ENCODE measurements around the gene RCN1.

Gene RCN1

DNA sequence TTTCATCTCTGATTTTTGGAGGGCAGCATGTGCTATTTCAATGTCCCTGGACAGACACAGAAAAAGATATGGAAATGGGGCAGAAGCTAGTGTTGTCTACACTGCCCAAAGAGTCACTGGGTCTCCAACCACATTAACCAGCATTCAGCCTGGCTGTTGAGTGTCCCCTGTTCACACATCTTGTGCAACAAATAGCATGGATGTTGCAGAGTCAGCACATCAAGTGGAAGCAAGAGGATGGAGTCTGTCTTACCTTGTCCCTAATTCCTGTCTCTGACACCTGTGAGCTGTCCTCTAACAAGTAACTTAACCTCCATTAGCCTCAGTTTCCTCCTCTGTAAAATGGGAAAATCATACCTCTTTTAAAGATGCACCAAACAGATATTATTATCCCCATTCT lies 60.2 kb downstream of the RCN1 start:
- POLR2A ChIA-PET = no interaction called here
- CTCF ChIA-PET = interaction anchor here (1.1 to 3.1 kb wide), 4 partner anchors 10 to 99 kb away, joined by 3 to 10 read pairs (median 6); no protein-coding TSS in a partner anchor
- TF ChIP-seq, protein P1, sequence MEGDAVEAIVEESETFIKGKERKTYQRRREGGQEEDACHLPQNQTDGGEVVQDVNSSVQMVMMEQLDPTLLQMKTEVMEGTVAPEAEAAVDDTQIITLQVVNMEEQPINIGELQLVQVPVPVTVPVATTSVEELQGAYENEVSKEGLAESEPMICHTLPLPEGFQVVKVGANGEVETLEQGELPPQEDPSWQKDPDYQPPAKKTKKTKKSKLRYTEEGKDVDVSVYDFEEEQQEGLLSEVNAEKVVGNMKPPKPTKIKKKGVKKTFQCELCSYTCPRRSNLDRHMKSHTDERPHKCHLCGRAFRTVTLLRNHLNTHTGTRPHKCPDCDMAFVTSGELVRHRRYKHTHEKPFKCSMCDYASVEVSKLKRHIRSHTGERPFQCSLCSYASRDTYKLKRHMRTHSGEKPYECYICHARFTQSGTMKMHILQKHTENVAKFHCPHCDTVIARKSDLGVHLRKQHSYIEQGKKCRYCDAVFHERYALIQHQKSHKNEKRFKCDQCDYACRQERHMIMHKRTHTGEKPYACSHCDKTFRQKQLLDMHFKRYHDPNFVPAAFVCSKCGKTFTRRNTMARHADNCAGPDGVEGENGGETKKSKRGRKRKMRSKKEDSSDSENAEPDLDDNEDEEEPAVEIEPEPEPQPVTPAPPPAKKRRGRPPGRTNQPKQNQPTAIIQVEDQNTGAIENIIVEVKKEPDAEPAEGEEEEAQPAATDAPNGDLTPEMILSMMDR (IDR thresholded peaks at IDR 0.05; ENCODE audit: control extremely low read depth, extremely low read depth, low read depth, missing control alignments) = no peak
- DNase-seq (ENCODE audit: extremely low spot score) = no peak

DNA sequence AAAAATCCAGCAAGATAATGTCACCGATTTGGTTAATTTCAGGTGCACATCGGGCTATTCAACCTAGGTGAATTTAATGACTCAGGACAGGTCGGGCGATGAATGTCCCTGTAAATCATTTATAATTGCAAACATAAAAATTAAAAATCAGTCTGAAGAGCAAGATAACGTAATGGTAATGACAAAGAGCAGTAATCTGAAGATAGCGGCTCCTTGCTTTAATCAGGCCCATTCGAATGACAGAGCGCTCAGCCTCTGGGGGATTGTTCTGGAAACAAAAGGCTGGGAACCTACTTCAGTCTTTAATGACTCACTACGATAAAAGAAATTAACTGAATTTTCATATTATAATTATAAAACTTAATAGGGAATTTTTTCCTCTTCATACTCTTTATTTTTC lies 61.3 kb downstream of the RCN1 start:
- TF ChIP-seq, protein P1 (IDR thresholded peaks at IDR 0.05; ENCODE audit: control extremely low read depth, extremely low read depth, low read depth, missing control alignments) = no peak
- ChIA-PET CTCF (interaction anchor here (2.3 to 3.1 kb wide), 2 partner anchors 24 kb away, joined by 10 to 13 read pairs; no protein-coding TSS in a partner anchor), POLR2A (no interaction called here)
- DNase-seq (ENCODE audit: extremely low spot score) = no peak

DNA sequence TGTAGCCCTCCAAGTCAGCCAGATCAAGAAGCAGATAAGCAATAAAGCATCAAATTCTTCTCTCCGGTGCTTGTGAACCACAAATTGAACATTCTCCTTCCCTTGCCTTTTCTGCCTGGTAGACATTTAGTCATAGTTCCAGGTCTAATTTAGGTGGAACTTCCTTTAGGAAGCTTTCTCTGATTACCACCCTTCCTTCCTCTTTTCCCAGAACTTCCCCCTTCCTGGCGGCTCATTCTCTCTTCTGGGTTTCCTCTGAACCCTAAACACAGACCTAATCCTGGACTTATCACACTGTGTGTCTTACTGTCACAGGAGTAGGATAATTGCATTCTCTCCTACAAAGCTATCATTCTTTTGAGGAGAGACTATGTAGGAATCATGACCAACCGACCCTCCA lies 61.9 kb downstream of the RCN1 start:
- CTCF ChIA-PET = interaction anchor here (1.5 to 4.3 kb wide), 5 partner anchors 10 to 160 kb away, joined by 3 to 21 read pairs (median 7); no protein-coding TSS in a partner anchor
- POLR2A ChIA-PET = no interaction called here
- TF ChIP-seq, protein P1 (IDR thresholded peaks at IDR 0.05; ENCODE audit: control extremely low read depth, extremely low read depth, low read depth, missing control alignments) = no peak
- no peak for DNase-seq (ENCODE audit: extremely low spot score)

DNA sequence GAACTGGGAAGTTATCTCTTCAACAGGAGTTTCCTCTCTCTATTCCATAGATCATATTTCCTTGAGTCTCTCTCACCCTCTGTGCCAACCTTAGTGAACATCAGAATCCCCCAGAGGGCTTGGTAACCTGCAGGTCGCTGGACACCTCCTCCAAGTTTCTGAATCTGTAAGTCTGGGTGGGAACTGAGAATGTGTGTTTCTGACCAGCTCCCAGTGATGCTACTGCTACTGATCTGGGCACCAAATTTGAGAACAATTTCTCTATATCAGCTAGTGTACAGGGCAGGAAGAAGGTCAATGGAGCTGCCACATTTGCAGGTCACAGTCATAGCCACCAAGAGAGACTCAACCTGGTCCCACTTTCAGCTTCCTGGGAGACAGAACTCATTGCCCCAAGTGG lies 62.9 kb downstream of the RCN1 start:
- ChIA-PET CTCF (interaction anchor here (0.7 to 4.3 kb wide), 13 partner anchors 9 to 1047 kb away, joined by 3 to 21 read pairs (median 5); no protein-coding TSS in a partner anchor), POLR2A (no interaction called here)
- TF ChIP-seq, protein P1 (IDR thresholded peaks at IDR 0.05; ENCODE audit: control extremely low read depth, extremely low read depth, low read depth, missing control alignments) = no peak
- DNase-seq (ENCODE audit: extremely low spot score) = no peak

DNA sequence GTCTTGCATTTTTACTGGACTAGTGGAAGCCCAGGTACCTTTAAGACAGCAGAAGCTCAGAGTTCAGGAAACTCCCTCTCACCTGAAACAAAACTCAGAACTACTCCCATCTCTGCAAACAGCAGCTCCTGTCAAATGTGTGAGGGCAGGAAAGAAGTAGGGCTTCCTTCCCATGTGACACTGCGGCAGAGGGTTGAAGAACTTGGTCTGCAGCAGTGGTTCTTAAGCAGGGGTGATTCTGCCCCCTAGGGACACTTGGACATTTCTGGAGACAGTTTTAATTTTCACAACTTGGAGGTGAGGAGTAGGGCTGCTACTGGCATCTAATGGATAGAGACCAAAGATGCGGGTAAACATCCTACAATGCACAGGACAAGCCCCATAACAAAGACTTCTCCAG lies 63.4 kb downstream of the RCN1 start:
- CTCF ChIA-PET = interaction anchor here (0.7 to 4.3 kb wide), 13 partner anchors 8 to 1047 kb away, joined by 3 to 21 read pairs (median 5); no protein-coding TSS in a partner anchor
- TF ChIP-seq, protein P1 (IDR thresholded peaks at IDR 0.05; ENCODE audit: control extremely low read depth, extremely low read depth, low read depth, missing control alignments) = peak; percentile 18
- DNase-seq (ENCODE audit: extremely low spot score) = no peak

More for the DNA sequence above, 63.4 kb downstream of the RCN1 start:
- POLR2A ChIA-PET = no interaction called here
